GM12878 (cell line): ENCODE measurements around the gene SLC44A4. TPM values are rescaled to one million over a fixed set of nuclear protein-coding genes. Genes with fewer than 3 reads are reported as not detected.

ENCODE experiments used
- CHD2 ChIP-seq: IDR thresholded peaks from 2 replicates; pipeline ENCODE4 v1.6.1; 2011; ENCODE audit warnings: low read depth, low read length, improper control_type of control experiment, borderline replicate concordance
- EP300 ChIP-seq, 2 experiments: fragments of 150-350 bp in 1 of 2; IDR thresholded peaks; 2 replicates each; pipeline ENCODE4 v1.6.1; 2011 to 2012; ENCODE audit warnings: low read depth in 2 of 2, low read length in 2 of 2, borderline replicate concordance in 1 of 2, improper control_type of control experiment in 1 of 2, inconsistent platforms in 1 of 2; ENCODE audit not compliant: control insufficient read depth in 1 of 2
- FOS ChIP-seq: IDR thresholded peaks from 3 replicates; pipeline ENCODE4 v1.6.1; 2011; ENCODE audit warnings: borderline replicate concordance; ENCODE audit not compliant: insufficient read length; ENCODE audit errors: extremely low read depth
- HDGF ChIP-seq: fragments of 450-650 bp; IDR thresholded peaks from 2 replicates; pipeline ENCODE4 v1.6.1; 2016; ENCODE audit warnings: antibody characterized with exemption
- JUND ChIP-seq: IDR thresholded peaks from 2 replicates; pipeline ENCODE4 v1.6.1; 2012; ENCODE audit warnings: low read depth, mild to moderate bottlenecking, low read length, improper control_type of control experiment, moderate library complexity
- KAT2A ChIP-seq: conservative IDR thresholded peaks from 2 replicates; pipeline ENCODE4 v1.6.1; 2011; ENCODE audit warnings: low read depth, low read length; ENCODE audit not compliant: control insufficient read depth
- MYB ChIP-seq: fragments of 150-350 bp; IDR thresholded peaks from 2 replicates; pipeline ENCODE4 v1.6.1; 2014; ENCODE audit warnings: mild to moderate bottlenecking, low read depth, low read length, borderline replicate concordance
- NFIC ChIP-seq: IDR thresholded peaks from 2 replicates; pipeline ENCODE4 v1.6.1; 2012; ENCODE audit warnings: low read depth, mild to moderate bottlenecking, inconsistent platforms, low read length, moderate library complexity
- NFYB ChIP-seq: IDR thresholded peaks from 2 replicates; pipeline ENCODE4 v1.6.1; 2011; ENCODE audit warnings: low read depth, mild to moderate bottlenecking, low read length, improper control_type of control experiment, moderate library complexity; ENCODE audit not compliant: insufficient read depth
- PAX5 ChIP-seq: IDR thresholded peaks from 2 replicates; pipeline ENCODE4 v1.6.1; 2011; ENCODE audit warnings: low read depth, low read length, borderline replicate concordance
- POLR2A ChIP-seq: IDR thresholded peaks from 2 replicates; pipeline ENCODE4 v1.6.1; 2011; ENCODE audit warnings: low read depth, mild to moderate bottlenecking, low read length
- POU2F2 ChIP-seq: IDR thresholded peaks from 3 replicates; pipeline ENCODE4 v1.6.1; 2011; ENCODE audit warnings: low read depth, mild to moderate bottlenecking, low read length, borderline replicate concordance
- RELB ChIP-seq: fragments of 450-650 bp; IDR thresholded peaks from 2 replicates; pipeline ENCODE4 v1.6.1; 2017; ENCODE audit warnings: low read depth, mild to moderate bottlenecking, moderate library complexity
- REST ChIP-seq: IDR thresholded peaks from 2 replicates; pipeline ENCODE4 v1.6.1; 2012; ENCODE audit warnings: mild to moderate bottlenecking, low read depth, low read length
- SMAD5 ChIP-seq: IDR thresholded peaks from 2 replicates; pipeline ENCODE4 v1.6.1; 2016; ENCODE audit warnings: antibody characterized with exemption, low read depth
- SMARCA5 ChIP-seq: fragments of 450-650 bp; IDR thresholded peaks from 2 replicates; pipeline ENCODE4 v1.6.1; 2017; ENCODE audit warnings: mild to moderate bottlenecking
- SREBF2 ChIP-seq: IDR thresholded peaks from 2 replicates; pipeline ENCODE4 v1.6.1; 2012; ENCODE audit warnings: mild to moderate bottlenecking, low read length
- YBX1 ChIP-seq: fragments of 450-650 bp; IDR thresholded peaks from 2 replicates; pipeline ENCODE4 v1.6.1; 2016; ENCODE audit warnings: antibody characterized with exemption
- ZBED1 ChIP-seq: IDR thresholded peaks from 2 replicates; pipeline ENCODE4 v1.6.1; 2016; ENCODE audit warnings: borderline replicate concordance
- ZZZ3 ChIP-seq: IDR thresholded peaks from 2 replicates; pipeline ENCODE4 v1.6.1; 2011; ENCODE audit warnings: low read depth; ENCODE audit not compliant: control insufficient read depth, insufficient read length
- polyA plus RNA-seq, 11 experiments: library from polyadenylated mRNA; depleted of rRNA in 4 of 11; unstranded in 6 of 11; stranded (reverse) in 5 of 11; fragments of >200 nt; fragmentation: Nextera tagmentation in 4 of 11; fragmentation: Illumina TruSeq in 1 of 11; extraction: Ambion mirVana in 4 of 11; extraction: Trizol in 1 of 11; gene quantifications; 1 replicate in 1 of 11; 2 replicates in 10 of 11; pipeline versions ENCODE4 v1.2.1 to v1.2.3, GENCODE V29; 2011 to 2016; ENCODE audit warnings: inconsistent platforms in 2 of 11, missing spikeins in 2 of 11, low read depth in 1 of 11
- total RNA-seq, 4 experiments: library from RNA; depleted of rRNA in 3 of 4; stranded (reverse); fragments of >200 nt in 3 of 4; fragmentation: Illumina TruSeq in 1 of 4; extraction: Trizol in 1 of 4; gene quantifications; 2 replicates each; pipeline versions ENCODE4 v1.2.1 to v1.2.3, GENCODE V29; 2013 to 2021
- TF ChIP-seq, protein P1 (sequence below), 3 experiments: IDR thresholded peaks in 2 of 3; conservative IDR thresholded peaks in 1 of 3; 2 replicates each; pipeline ENCODE4 v1.5.1; 2011; ENCODE audit warnings: low read depth in 3 of 3, low read length in 3 of 3, mild to moderate bottlenecking in 3 of 3, control low read depth in 2 of 3, moderate library complexity in 2 of 3, inconsistent platforms in 1 of 3, mixed read lengths in 1 of 3; ENCODE audit not compliant: control insufficient read depth in 2 of 3, insufficient read depth in 1 of 3; ENCODE audit errors: extremely low read depth in 1 of 3
- TF ChIP-seq, protein P2 (sequence below): fragments of 150-350 bp; IDR thresholded peaks from 2 replicates; pipeline ENCODE4 v1.6.1; 2014; ENCODE audit warnings: mild to moderate bottlenecking, low read depth, low read length

SLC44A4 gene
- total and polyA plus RNA-seq, 10 of the 15 experiments (the other 5 are each of a cell fraction or from before 2014, with no cell fraction given): 0.04 to 0.24 (median 0.15) TPM; not detected in 3

- no peak for TF ChIP-seq FOS
- no peak for TF ChIP-seq REST
- TF ChIP-seq SREBF2: no peak
- no peak for TF ChIP-seq NFIC
- TF ChIP-seq, protein P1, sequence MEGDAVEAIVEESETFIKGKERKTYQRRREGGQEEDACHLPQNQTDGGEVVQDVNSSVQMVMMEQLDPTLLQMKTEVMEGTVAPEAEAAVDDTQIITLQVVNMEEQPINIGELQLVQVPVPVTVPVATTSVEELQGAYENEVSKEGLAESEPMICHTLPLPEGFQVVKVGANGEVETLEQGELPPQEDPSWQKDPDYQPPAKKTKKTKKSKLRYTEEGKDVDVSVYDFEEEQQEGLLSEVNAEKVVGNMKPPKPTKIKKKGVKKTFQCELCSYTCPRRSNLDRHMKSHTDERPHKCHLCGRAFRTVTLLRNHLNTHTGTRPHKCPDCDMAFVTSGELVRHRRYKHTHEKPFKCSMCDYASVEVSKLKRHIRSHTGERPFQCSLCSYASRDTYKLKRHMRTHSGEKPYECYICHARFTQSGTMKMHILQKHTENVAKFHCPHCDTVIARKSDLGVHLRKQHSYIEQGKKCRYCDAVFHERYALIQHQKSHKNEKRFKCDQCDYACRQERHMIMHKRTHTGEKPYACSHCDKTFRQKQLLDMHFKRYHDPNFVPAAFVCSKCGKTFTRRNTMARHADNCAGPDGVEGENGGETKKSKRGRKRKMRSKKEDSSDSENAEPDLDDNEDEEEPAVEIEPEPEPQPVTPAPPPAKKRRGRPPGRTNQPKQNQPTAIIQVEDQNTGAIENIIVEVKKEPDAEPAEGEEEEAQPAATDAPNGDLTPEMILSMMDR (IDR thresholded peaks at IDR 0.05 in 2 of 3, conservative IDR thresholded peaks at IDR 0.05 in 1 of 3; ENCODE audit: control insufficient read depth in 2 of 3, extremely low read depth in 1 of 3, insufficient read depth in 1 of 3, low read depth in 3 of 3, low read length in 3 of 3): no peak
- TF ChIP-seq ZZZ3: no peak
- TF ChIP-seq EP300 (IDR thresholded peaks at IDR 0.05; ENCODE audit: borderline replicate concordance in 1 of 2, control insufficient read depth in 1 of 2, low read depth in 2 of 2, low read length in 2 of 2): peak in 1 of 2 experiments; percentile 86; a peak in 2 of 4 replicates
- peak; percentile 88; the same call in 2 of the 3 replicates for TF ChIP-seq POU2F2
- no peak; the same call in 1 of the 2 replicates for TF ChIP-seq CHD2
- peak; percentile 89 for TF ChIP-seq SMAD5
- TF ChIP-seq HDGF: peak; percentile 91
- peak; percentile 63; the same call in 1 of the 2 replicates for TF ChIP-seq RELB
- TF ChIP-seq PAX5: 0 out of 2 replicates have a peak, but pooled peaks have one; percentile 30
- TF ChIP-seq ZBED1: no peak
- TF ChIP-seq, protein P2, sequence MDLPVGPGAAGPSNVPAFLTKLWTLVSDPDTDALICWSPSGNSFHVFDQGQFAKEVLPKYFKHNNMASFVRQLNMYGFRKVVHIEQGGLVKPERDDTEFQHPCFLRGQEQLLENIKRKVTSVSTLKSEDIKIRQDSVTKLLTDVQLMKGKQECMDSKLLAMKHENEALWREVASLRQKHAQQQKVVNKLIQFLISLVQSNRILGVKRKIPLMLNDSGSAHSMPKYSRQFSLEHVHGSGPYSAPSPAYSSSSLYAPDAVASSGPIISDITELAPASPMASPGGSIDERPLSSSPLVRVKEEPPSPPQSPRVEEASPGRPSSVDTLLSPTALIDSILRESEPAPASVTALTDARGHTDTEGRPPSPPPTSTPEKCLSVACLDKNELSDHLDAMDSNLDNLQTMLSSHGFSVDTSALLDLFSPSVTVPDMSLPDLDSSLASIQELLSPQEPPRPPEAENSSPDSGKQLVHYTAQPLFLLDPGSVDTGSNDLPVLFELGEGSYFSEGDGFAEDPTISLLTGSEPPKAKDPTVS: peak; percentile 100
- TF ChIP-seq KAT2A: no peak
- TF ChIP-seq JUND: no peak
- peak; percentile 95 for TF ChIP-seq POLR2A
- TF ChIP-seq NFYB: peak; percentile 86
- TF ChIP-seq SMARCA5: no peak
- TF ChIP-seq YBX1: no peak
- TF ChIP-seq MYB: no peak
Observed at GRCh38 chr6:31827286-31828079, 51.3 kb downstream of the SLC44A4 start, which contains the start of gene HSPA1B (continued).
